GM12878 (cell line): ENCODE measurements around the gene NFATC2. TPM values are rescaled to one million over a fixed set of nuclear protein-coding genes. Genes with fewer than 3 reads are reported as not detected.

Source experiments
- ATAC-seq: fragments of 200-7000 bp; cut with Tn5 transposase; 3 replicates; pipeline ENCODE4 v1.9.1; 2020; ENCODE audit warnings: mild to moderate bottlenecking, moderate library complexity
- BruUV-seq: library from RNA; stranded (reverse); fragments of 400-500 nt; replicated peaks from 2 replicates; lab custom pipeline; 2021; lab: Mats Ljungman, UMichigan
- CTCF ChIA-PET: fragments of 300-600 bp; sonication (Branson Sonifier 250); formaldehyde crosslinking; extraction: SDS; loops from one replicate; lab custom pipeline; 2021; ENCODE audit warnings: inconsistent platforms; lab: Yijun Ruan, JAX
- POLR2A ChIA-PET: fragments of 350-600 bp; formaldehyde crosslinking; extraction: SDS; loops from one replicate; lab custom pipeline; 2021; ENCODE audit warnings: inconsistent platforms; lab: Charles Lee
- RAD21 ChIA-PET: fragments of 300-600 bp; sonication (Branson Sonifier 250); formaldehyde crosslinking; loops from one replicate; lab custom pipeline; 2023; ENCODE audit warnings: antibody characterized with exemption; ENCODE audit not compliant: unreplicated experiment; lab: Charles Lee
- SMC1A ChIA-PET: fragments of 300-600 bp; sonication (Branson Sonifier 250); formaldehyde crosslinking; loops from one replicate; lab custom pipeline; 2023; ENCODE audit not compliant: unreplicated experiment, uncharacterized antibody; lab: Charles Lee
- DNase-seq: peaks from one replicate; pipeline ENCODE4 v3.0.0-alpha.2; 2011; ENCODE audit warnings: low read depth, low spot score
- FAIRE-seq: peaks from 3 replicates; lab custom pipeline; 2011; peaks lifted over from hg19 to GRCh38; lab: Jason Lieb, UNC
- H2AFZ ChIP-seq: 2 replicates; pipeline ENCODE4 v1.6.0; 2011; ENCODE audit warnings: low read depth, low read length, control low read depth; ENCODE audit not compliant: control insufficient read depth
- H3K27ac ChIP-seq: 2 replicates; pipeline ENCODE4 v1.5.1; 2011; ENCODE audit warnings: control low read depth; ENCODE audit not compliant: control insufficient read depth, insufficient read depth
- H3K27me3 ChIP-seq, 2 experiments: replicated peaks in 1 of 2; 2 replicates each; pipeline versions ENCODE4 v1.6.0 to v1.6.1; 2011; ENCODE audit warnings: low read length in 1 of 2; ENCODE audit not compliant: control insufficient read depth in 2 of 2, insufficient read depth in 2 of 2
- H3K36me3 ChIP-seq, 2 experiments: 2 replicates each; pipeline ENCODE4 v1.5.1; 2011; ENCODE audit warnings: low read length in 1 of 2; ENCODE audit not compliant: control insufficient read depth in 2 of 2, insufficient read depth in 2 of 2
- H3K4me1 ChIP-seq: 2 replicates; pipeline ENCODE4 v1.6.1; 2011; ENCODE audit warnings: mild to moderate bottlenecking, low read length, moderate library complexity, mixed read lengths; ENCODE audit not compliant: control insufficient read depth, insufficient read depth
- H3K4me2 ChIP-seq: 2 replicates; pipeline ENCODE4 v1.6.0; 2011; ENCODE audit warnings: control low read depth; ENCODE audit not compliant: control insufficient read depth, insufficient read depth
- H3K4me3 ChIP-seq: fragments of 200-600 bp; sonication (generic); 2 replicates; pipeline ENCODE4 v1.5.1; 2016
- H3K79me2 ChIP-seq: 2 replicates; pipeline ENCODE4 v1.6.0; 2011; ENCODE audit warnings: low read length; ENCODE audit not compliant: control insufficient read depth, insufficient read depth
- H3K9ac ChIP-seq: 2 replicates; pipeline ENCODE4 v1.8.0; 2011; ENCODE audit warnings: low read length, control low read depth, mixed read lengths; ENCODE audit not compliant: control insufficient read depth, insufficient read depth
- H3K9me3 ChIP-seq: replicated peaks from 3 replicates; pipeline ENCODE4 v1.5.1; 2011; ENCODE audit warnings: mild to moderate bottlenecking, low read length; ENCODE audit not compliant: control insufficient read depth, insufficient read depth
- H4K20me1 ChIP-seq: 2 replicates; pipeline ENCODE4 v1.6.0; 2011; ENCODE audit not compliant: control insufficient read depth, insufficient read depth
- JUNB ChIP-seq: IDR thresholded peaks from 2 replicates; pipeline ENCODE4 v1.6.1; 2016; ENCODE audit warnings: antibody characterized with exemption, mild to moderate bottlenecking
- JUND ChIP-seq: IDR thresholded peaks from 2 replicates; pipeline ENCODE4 v1.6.1; 2012; ENCODE audit warnings: low read depth, mild to moderate bottlenecking, low read length, improper control_type of control experiment, moderate library complexity
- MLLT1 ChIP-seq: fragments of 450-650 bp; IDR thresholded peaks from 2 replicates; pipeline ENCODE4 v1.6.1; 2016; ENCODE audit warnings: mild to moderate bottlenecking
- REST ChIP-seq: IDR thresholded peaks from 2 replicates; pipeline ENCODE4 v1.6.1; 2012; ENCODE audit warnings: mild to moderate bottlenecking, low read depth, low read length
- WGBS: methylation state at CpG from one replicate; pipeline ENCODE4 v1.1.6; 2016; ENCODE audit warnings: low lambda C conversion rate; ENCODE audit not compliant: insufficient replicate concordance, insufficient coverage; ENCODE audit errors: missing lambda C conversion rate; 5-methylcytosine and 5-hydroxymethylcytosine counted together
- in situ Hi-C: fragments of 300-500 bp; cut with MboI; formaldehyde crosslinking; loops from 9 replicates; pipeline ENCODE4 v1.14.3; 2018; ENCODE audit warnings: mixed read lengths
- intact Hi-C: fragments of 100-400 bp; cut with micrococcal nuclease; formaldehyde crosslinking; loops from one replicate; pipeline ENCODE4 v1.14.2; 2022; ENCODE audit not compliant: unreplicated experiment
- polyA plus RNA-seq, 11 experiments: library from polyadenylated mRNA; depleted of rRNA in 4 of 11; unstranded in 6 of 11; stranded (reverse) in 5 of 11; fragments of >200 nt; fragmentation: Nextera tagmentation in 4 of 11; fragmentation: Illumina TruSeq in 1 of 11; extraction: Ambion mirVana in 4 of 11; extraction: Trizol in 1 of 11; gene quantifications; 1 replicate in 1 of 11; 2 replicates in 10 of 11; pipeline versions ENCODE4 v1.2.1 to v1.2.3, GENCODE V29; 2011 to 2016; ENCODE audit warnings: inconsistent platforms in 2 of 11, missing spikeins in 2 of 11, low read depth in 1 of 11
- total RNA-seq, 4 experiments: library from RNA; depleted of rRNA in 3 of 4; stranded (reverse); fragments of >200 nt in 3 of 4; fragmentation: Illumina TruSeq in 1 of 4; extraction: Trizol in 1 of 4; gene quantifications; 2 replicates each; pipeline versions ENCODE4 v1.2.1 to v1.2.3, GENCODE V29; 2013 to 2021

NFATC2 gene
- total and polyA plus RNA-seq, 10 of the 15 experiments (the other 5 are each of a cell fraction or from before 2014, with no cell fraction given) = 3.3 to 20.0 (median 7.3) TPM

- no peaks in the 10 kb centered on the region for H3K27me3 ChIP-seq
- DNase-seq = no peak
Measured at GRCh38 chr20:51529081-51529681, 13.3 kb downstream of the NFATC2 start.

More at GRCh38 chr20:51529081-51529681, 13.3 kb downstream of the NFATC2 start:
- Histone ChIP-seq H3K79me2 (peaks cover 72% of the 10 kb centered on the region), H3K4me1 (peaks cover 78% of the 10 kb centered on the region), H4K20me1 (no peaks in the 10 kb centered on the region), H3K4me2 (peak overlapping the region; percentile 39), H3K36me3 (peaks cover 0 to 2% of the 10 kb centered on the region in 2 experiments; a peak in 3 of 4 replicates), H3K9ac (peak overlapping the region; percentile 65), H3K27ac (peak overlapping the region; percentile 75), H3K9me3 (no peaks in the 10 kb centered on the region), H2AFZ (no peak overlapping the region), H3K4me3 (peak overlapping the region; percentile 37)
- TF ChIP-seq JUNB (no peak), JUND (no peak), MLLT1 (0 out of 2 replicates have a peak, but pooled peaks have one; percentile 60), REST (peak; percentile 61; the same call in 1 of the 2 replicates)
- ChIA-PET CTCF (no interaction called here), RAD21 (interaction anchor here (1.0 kb wide), 1 partner anchor 68 kb away, joined by 3 read pairs; no protein-coding TSS in a partner anchor), POLR2A (interaction anchor here (0.6 to 1.4 kb wide), 3 partner anchors 8 to 31 kb away, joined by 3 read pairs; no protein-coding TSS in a partner anchor), SMC1A (interaction anchor here (0.7 to 1.6 kb wide), 5 partner anchors 9 to 125 kb away, joined by 3 to 4 read pairs (median 4); no protein-coding TSS in a partner anchor)
- intact Hi-C loops = no loop called here
- in situ Hi-C loops = no loop called here
- ATAC-seq (peak; percentile 5; the same call in 1 of the 3 replicates), FAIRE-seq (no peak)
- 53% methylated on average over 13 of the region's 13 CpGs for WGBS
- no TSS peak for BruUV-seq
